Measurements from ENCODE around the gene HIF3A.
A peak's percentile ranks its signal among the peaks of the same experiment; 100 is the strongest.
"Not testable (repeated sequence)": the region's sequence is repeated elsewhere in the genome, so short reads cannot be mapped to it uniquely, and the experiment has no call there.

The HIF3A gene

GRCh38 chr19:46374536-46375475, 78.0 kb downstream of the HIF3A start:
- no peaks in the 10 kb centered on the region for H3K27me3 ChIP-seq (ENCODE audit: insufficient read depth, poor library complexity, severe bottlenecking)
- peaks cover 62% of the 10 kb centered on the region for H3K36me3 ChIP-seq (ENCODE audit: low read depth)
- no peak overlapping the region for H3K4me3 ChIP-seq (ENCODE audit: severe bottlenecking)
- H3K9me3 ChIP-seq (ENCODE audit: severe bottlenecking) = no peaks in the 10 kb centered on the region
- ATAC-seq (ENCODE audit: low read depth) (no peak), DNase-seq (ENCODE audit: low spot score) (no peak)
- TF ChIP-seq, protein P1, sequence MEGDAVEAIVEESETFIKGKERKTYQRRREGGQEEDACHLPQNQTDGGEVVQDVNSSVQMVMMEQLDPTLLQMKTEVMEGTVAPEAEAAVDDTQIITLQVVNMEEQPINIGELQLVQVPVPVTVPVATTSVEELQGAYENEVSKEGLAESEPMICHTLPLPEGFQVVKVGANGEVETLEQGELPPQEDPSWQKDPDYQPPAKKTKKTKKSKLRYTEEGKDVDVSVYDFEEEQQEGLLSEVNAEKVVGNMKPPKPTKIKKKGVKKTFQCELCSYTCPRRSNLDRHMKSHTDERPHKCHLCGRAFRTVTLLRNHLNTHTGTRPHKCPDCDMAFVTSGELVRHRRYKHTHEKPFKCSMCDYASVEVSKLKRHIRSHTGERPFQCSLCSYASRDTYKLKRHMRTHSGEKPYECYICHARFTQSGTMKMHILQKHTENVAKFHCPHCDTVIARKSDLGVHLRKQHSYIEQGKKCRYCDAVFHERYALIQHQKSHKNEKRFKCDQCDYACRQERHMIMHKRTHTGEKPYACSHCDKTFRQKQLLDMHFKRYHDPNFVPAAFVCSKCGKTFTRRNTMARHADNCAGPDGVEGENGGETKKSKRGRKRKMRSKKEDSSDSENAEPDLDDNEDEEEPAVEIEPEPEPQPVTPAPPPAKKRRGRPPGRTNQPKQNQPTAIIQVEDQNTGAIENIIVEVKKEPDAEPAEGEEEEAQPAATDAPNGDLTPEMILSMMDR (IDR thresholded peaks at IDR 0.05; ENCODE audit: poor library complexity, severe bottlenecking) = no peak
- peak overlapping the region; percentile 97 for H3K27ac ChIP-seq (ENCODE audit: poor library complexity, severe bottlenecking)
- H3K4me1 ChIP-seq (ENCODE audit: insufficient read depth, poor library complexity, severe bottlenecking) = peaks cover 39% of the 10 kb centered on the region

DNA sequence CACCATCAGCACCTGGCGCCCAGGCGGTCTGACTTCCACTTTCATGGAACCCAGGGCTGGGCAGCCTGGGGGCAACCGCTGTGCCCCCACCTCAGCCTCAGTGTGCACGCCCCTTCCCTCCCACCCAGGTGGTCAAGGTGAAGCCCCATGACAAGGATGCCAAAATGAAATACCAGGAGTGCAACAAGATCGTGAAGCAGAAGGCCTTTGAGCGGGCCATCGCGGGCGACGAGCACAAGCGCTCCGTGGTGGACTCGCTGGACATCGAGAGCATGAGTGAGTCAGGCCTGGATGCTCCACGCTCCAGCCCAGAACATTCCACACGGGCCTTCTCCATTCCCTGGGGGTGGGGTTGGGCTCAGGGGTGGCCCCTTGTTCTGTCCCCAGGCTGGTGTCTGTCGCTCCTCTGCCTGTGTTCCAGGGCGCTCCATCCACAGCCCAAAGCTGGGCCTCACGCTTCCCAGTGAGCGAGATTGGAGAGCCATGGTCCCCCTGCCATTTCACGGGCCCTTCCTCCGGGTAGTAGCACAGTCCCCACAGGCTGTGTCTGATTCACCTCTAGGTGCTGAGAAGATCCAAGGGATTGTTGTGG, 78.7 kb downstream of the HIF3A start:
- Histone ChIP-seq H3K36me3 (ENCODE audit: low read depth) (peaks cover 64% of the 10 kb centered on the region), H3K4me1 (ENCODE audit: insufficient read depth, poor library complexity, severe bottlenecking) (peaks cover 33% of the 10 kb centered on the region)
- ATAC-seq (ENCODE audit: low read depth) = not testable (repeated sequence)

GRCh38 chr19:46376241-46377153, 79.7 kb downstream of the HIF3A start:
- Histone ChIP-seq H3K4me3 (ENCODE audit: severe bottlenecking) (no peak overlapping the region), H3K36me3 (ENCODE audit: low read depth) (peaks cover 66% of the 10 kb centered on the region), H3K9me3 (ENCODE audit: severe bottlenecking) (no peaks in the 10 kb centered on the region), H3K4me1 (ENCODE audit: insufficient read depth, poor library complexity, severe bottlenecking) (peaks cover 24% of the 10 kb centered on the region), H3K27me3 (ENCODE audit: insufficient read depth, poor library complexity, severe bottlenecking) (no peaks in the 10 kb centered on the region), H3K27ac (ENCODE audit: poor library complexity, severe bottlenecking) (no peak overlapping the region)
- TF ChIP-seq, protein P1 (IDR thresholded peaks at IDR 0.05; ENCODE audit: poor library complexity, severe bottlenecking) = no peak
- peak; percentile 51 for DNase-seq (ENCODE audit: low spot score)
- ATAC-seq (ENCODE audit: low read depth) = no peak

More for the DNA sequence above, 78.7 kb downstream of the HIF3A start:
- H3K27me3 ChIP-seq (ENCODE audit: insufficient read depth, poor library complexity, severe bottlenecking); H3K9me3 ChIP-seq (ENCODE audit: severe bottlenecking); H3K4me3 ChIP-seq (ENCODE audit: severe bottlenecking); H3K27ac ChIP-seq (ENCODE audit: poor library complexity, severe bottlenecking): not testable (repeated sequence)
- peak; percentile 31 for DNase-seq (ENCODE audit: low spot score)

GRCh38 chr19:46378268-46378667, 81.4 kb downstream of the HIF3A start:
- H3K36me3 ChIP-seq (ENCODE audit: low read depth) = peaks cover 75% of the 10 kb centered on the region
- no peak for ATAC-seq (ENCODE audit: low read depth)
- DNase-seq (ENCODE audit: low spot score) = no peak
- H3K27me3 ChIP-seq (ENCODE audit: insufficient read depth, poor library complexity, severe bottlenecking) = no peaks in the 10 kb centered on the region
- peaks cover 7% of the 10 kb centered on the region for H3K4me1 ChIP-seq (ENCODE audit: insufficient read depth, poor library complexity, severe bottlenecking)
- H3K27ac ChIP-seq (ENCODE audit: poor library complexity, severe bottlenecking) = no peak overlapping the region
- no peak overlapping the region for H3K4me3 ChIP-seq (ENCODE audit: severe bottlenecking)
- H3K9me3 ChIP-seq (ENCODE audit: severe bottlenecking) = no peaks in the 10 kb centered on the region
- TF ChIP-seq, protein P1 (IDR thresholded peaks at IDR 0.05; ENCODE audit: poor library complexity, severe bottlenecking) = no peak

- peaks cover 97% of the 10 kb centered on the region for H3K36me3 ChIP-seq (ENCODE audit: low read depth)
Measured at GRCh38 chr19:46380690-46381089, 83.8 kb downstream of the HIF3A start.

More at GRCh38 chr19:46380690-46381089, 83.8 kb downstream of the HIF3A start:
- Histone ChIP-seq H3K27me3 (ENCODE audit: insufficient read depth, poor library complexity, severe bottlenecking) (no peaks in the 10 kb centered on the region), H3K27ac (ENCODE audit: poor library complexity, severe bottlenecking) (no peak overlapping the region), H3K4me1 (ENCODE audit: insufficient read depth, poor library complexity, severe bottlenecking) (no peaks in the 10 kb centered on the region), H3K9me3 (ENCODE audit: severe bottlenecking) (no peaks in the 10 kb centered on the region), H3K4me3 (ENCODE audit: severe bottlenecking) (no peak overlapping the region)
- ATAC-seq (ENCODE audit: low read depth) = no peak
- TF ChIP-seq, protein P1 (IDR thresholded peaks at IDR 0.05; ENCODE audit: poor library complexity, severe bottlenecking) = no peak
- no peak for DNase-seq (ENCODE audit: low spot score)
